Testis (tissue), 2 donors: Measurements from ENCODE around the gene NACA2.

Experiments used
- CTCF ChIP-seq, 3 experiments: fragments of 450-650 bp in 2 of 3; fragments of 200-600 bp in 1 of 3; sonication (generic) in 1 of 3; IDR thresholded peaks; one replicate each; pipeline ENCODE4 v1.5.1; 2016 to 2019; ENCODE audit warnings: antibody characterized with exemption in 3 of 3, mild to moderate bottlenecking in 2 of 3, moderate library complexity in 1 of 3
- POLR2A ChIP-seq: fragments of 450-650 bp; IDR thresholded peaks from one replicate; pipeline ENCODE4 v1.6.1; 2017; ENCODE audit warnings: antibody characterized with exemption, mild to moderate bottlenecking, moderate library complexity

- TF ChIP-seq CTCF (IDR thresholded peaks at IDR 0.05), result no peak
- TF ChIP-seq POLR2A, result no peak
Observed at GRCh38 chr17:61575352-61575975, 15.6 kb downstream of the NACA2 start.
